Measurements from ENCODE around the gene ZNF398. TPM values are rescaled to one million over a fixed set of nuclear protein-coding genes. Genes with fewer than 3 reads are reported as not detected.

Gene ZNF398
- total and polyA plus RNA-seq, 2 of the 13 experiments (the other 11 are each of a cell fraction or from before 2014, with no cell fraction given): 3.0 to 8.9 TPM

DNA sequence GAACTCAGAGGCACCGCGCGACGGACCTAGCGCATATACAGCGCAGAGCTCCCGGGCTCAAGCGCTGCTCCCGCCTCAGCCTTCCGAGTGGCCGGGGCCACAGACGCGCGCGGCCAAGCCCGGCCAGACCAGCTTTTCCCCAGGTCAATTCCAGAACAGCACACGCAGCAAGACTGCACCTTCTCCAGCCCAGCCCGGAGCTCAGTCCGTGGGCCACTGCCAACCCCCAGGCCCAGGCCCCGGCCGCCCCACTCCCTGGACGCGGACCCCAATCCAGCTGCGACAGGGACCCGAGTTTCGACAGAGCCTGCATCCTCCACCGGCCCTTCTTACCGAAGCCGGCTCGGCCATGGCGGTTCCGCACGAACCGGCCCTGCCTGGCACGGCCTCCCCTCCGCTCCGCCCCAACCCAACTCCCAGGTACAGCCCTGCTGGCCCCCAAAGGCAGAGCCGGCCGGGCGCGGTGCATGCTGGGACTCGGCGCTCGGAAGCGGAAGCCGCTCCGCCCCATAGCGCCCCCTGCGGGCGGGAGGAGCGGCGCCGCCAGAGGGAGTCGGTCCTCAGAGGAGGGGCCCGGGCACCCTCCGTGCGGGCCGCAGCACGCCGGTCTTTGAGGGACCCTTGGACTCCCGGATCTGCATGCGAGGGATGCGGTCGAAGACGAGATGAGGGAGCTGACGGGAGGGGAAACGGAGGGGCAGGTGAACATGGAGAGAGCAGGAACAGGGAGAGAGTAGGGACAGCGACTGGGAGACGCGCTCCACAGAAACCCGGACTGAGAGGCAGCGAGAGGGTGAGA, 21.2 kb upstream of the ZNF398 start, which contains the start of gene ZNF425 (continued):
- no peak for TF ChIP-seq ZFP36L2 (CRISPR knock-in tag; IDR thresholded peaks at IDR 0.05)
- TF ChIP-seq TARDBP (CRISPR knock-in tag; IDR thresholded peaks at IDR 0.05): peak; percentile 90
- no peak; the same call in none of the 2 replicates for TF ChIP-seq TGIF2 (CRISPR knock-in tag; IDR thresholded peaks at IDR 0.05)
- peak; percentile 38; the same call in 1 of the 2 replicates for TF ChIP-seq ZNF343 (CRISPR knock-in tag; IDR thresholded peaks at IDR 0.05)
- peak; percentile 86; the same call in 1 of the 2 replicates for TF ChIP-seq ZNF724P (CRISPR knock-in tag; IDR thresholded peaks at IDR 0.05; ENCODE audit: borderline replicate concordance)
- TF ChIP-seq ZNF124 (CRISPR knock-in tag; IDR thresholded peaks at IDR 0.05): peak; percentile 72
- TF ChIP-seq SALL2 (CRISPR knock-in tag; IDR thresholded peaks at IDR 0.05): peak; percentile 93
- TF ChIP-seq, protein P1, sequence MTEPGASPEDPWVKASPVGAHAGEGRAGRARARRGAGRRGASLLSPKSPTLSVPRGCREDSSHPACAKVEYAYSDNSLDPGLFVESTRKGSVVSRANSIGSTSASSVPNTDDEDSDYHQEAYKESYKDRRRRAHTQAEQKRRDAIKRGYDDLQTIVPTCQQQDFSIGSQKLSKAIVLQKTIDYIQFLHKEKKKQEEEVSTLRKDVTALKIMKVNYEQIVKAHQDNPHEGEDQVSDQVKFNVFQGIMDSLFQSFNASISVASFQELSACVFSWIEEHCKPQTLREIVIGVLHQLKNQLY (CRISPR knock-in tag; IDR thresholded peaks at IDR 0.05): peak; percentile 49; the same call in 1 of the 2 replicates
- TF ChIP-seq HCFC1 (IDR thresholded peaks at IDR 0.05; ENCODE audit: low read depth, low read length): peak; percentile 60; the same call in 1 of the 2 replicates
- TF ChIP-seq ZNF235 (CRISPR knock-in tag; IDR thresholded peaks at IDR 0.05; ENCODE audit: borderline replicate concordance): 0 out of 2 replicates have a peak, but pooled peaks have one; percentile 17
- TF ChIP-seq GTF2F1 (IDR thresholded peaks at IDR 0.05; ENCODE audit: low read length): no peak
- TF ChIP-seq ZNF256 (CRISPR knock-in tag; conservative IDR thresholded peaks at IDR 0.05): peak; percentile 83; the same call in 1 of the 2 replicates
- 0 out of 2 replicates have a peak, but pooled peaks have one; percentile 75 for TF ChIP-seq ZNF878 (CRISPR knock-in tag; IDR thresholded peaks at IDR 0.05)
- TF ChIP-seq SMAD9 (CRISPR knock-in tag; IDR thresholded peaks at IDR 0.05): no peak; the same call in 1 of the 2 replicates
- TF ChIP-seq, protein P2, sequence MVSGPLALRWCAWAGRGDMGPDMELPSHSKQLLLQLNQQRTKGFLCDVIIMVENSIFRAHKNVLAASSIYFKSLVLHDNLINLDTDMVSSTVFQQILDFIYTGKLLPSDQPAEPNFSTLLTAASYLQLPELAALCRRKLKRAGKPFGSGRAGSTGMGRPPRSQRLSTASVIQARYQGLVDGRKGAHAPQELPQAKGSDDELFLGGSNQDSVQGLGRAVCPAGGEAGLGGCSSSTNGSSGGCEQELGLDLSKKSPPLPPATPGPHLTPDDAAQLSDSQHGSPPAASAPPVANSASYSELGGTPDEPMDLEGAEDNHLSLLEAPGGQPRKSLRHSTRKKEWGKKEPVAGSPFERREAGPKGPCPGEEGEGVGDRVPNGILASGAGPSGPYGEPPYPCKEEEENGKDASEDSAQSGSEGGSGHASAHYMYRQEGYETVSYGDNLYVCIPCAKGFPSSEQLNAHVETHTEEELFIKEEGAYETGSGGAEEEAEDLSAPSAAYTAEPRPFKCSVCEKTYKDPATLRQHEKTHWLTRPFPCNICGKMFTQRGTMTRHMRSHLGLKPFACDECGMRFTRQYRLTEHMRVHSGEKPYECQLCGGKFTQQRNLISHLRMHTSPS (CRISPR knock-in tag; IDR thresholded peaks at IDR 0.05; ENCODE audit: low read depth): no peak
- no peak for TF ChIP-seq NPAS2 (CRISPR knock-in tag; IDR thresholded peaks at IDR 0.05; ENCODE audit: borderline replicate concordance)
- TF ChIP-seq CENPT (CRISPR knock-in tag; IDR thresholded peaks at IDR 0.05; ENCODE audit: low read depth): no peak; the same call in 1 of the 2 replicates
- no peak for TF ChIP-seq IKZF1 (IDR thresholded peaks at IDR 0.05)
- TF ChIP-seq ZNF660 (CRISPR knock-in tag; IDR thresholded peaks at IDR 0.05; ENCODE audit: borderline replicate concordance, low read depth): no peak
- TF ChIP-seq NCOA2 (CRISPR knock-in tag; IDR thresholded peaks at IDR 0.05): peak; percentile 61; the same call in 1 of the 2 replicates
- TF ChIP-seq, protein P3, sequence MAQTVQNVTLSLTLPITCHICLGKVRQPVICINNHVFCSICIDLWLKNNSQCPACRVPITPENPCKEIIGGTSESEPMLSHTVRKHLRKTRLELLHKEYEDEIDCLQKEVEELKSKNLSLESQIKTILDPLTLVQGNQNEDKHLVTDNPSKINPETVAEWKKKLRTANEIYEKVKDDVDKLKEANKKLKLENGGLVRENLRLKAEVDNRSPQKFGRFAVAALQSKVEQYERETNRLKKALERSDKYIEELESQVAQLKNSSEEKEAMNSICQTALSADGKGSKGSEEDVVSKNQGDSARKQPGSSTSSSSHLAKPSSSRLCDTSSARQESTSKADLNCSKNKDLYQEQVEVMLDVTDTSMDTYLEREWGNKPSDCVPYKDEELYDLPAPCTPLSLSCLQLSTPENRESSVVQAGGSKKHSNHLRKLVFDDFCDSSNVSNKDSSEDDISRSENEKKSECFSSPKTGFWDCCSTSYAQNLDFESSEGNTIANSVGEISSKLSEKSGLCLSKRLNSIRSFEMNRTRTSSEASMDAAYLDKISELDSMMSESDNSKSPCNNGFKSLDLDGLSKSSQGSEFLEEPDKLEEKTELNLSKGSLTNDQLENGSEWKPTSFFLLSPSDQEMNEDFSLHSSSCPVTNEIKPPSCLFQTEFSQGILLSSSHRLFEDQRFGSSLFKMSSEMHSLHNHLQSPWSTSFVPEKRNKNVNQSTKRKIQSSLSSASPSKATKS (CRISPR knock-in tag; IDR thresholded peaks at IDR 0.05): peak; percentile 68; the same call in 1 of the 2 replicates
- TF ChIP-seq RFX1 (IDR thresholded peaks at IDR 0.05): no peak
- TF ChIP-seq MAFF (IDR thresholded peaks at IDR 0.05; ENCODE audit: low read depth, low read length): no peak
- TF ChIP-seq MIER3 (CRISPR knock-in tag; IDR thresholded peaks at IDR 0.05; ENCODE audit: borderline replicate concordance): peak; percentile 90; the same call in 1 of the 2 replicates
- no peak for TF ChIP-seq CBX2 (IDR thresholded peaks at IDR 0.05; ENCODE audit: low read depth, low read length)
- TF ChIP-seq CBX2 (CRISPR knock-in tag; IDR thresholded peaks at IDR 0.05; ENCODE audit: low read depth): no peak
- no peak for TF ChIP-seq AGO1 (IDR thresholded peaks at IDR 0.05; ENCODE audit: low read depth, low read length, poor library complexity, severe bottlenecking)
- no peak; the same call in 1 of the 2 replicates for TF ChIP-seq ZNF780A (CRISPR knock-in tag; IDR thresholded peaks at IDR 0.05)
